Body of pancreas (tissue), 4 donors: ENCODE data around the gene SORCS2.

Source experiments
- POLR2A ChIP-seq, 3 donors: fragments of 450-650 bp; IDR thresholded peaks; one replicate each; pipeline ENCODE4 v1.6.1; 2016; ENCODE audit warnings: antibody characterized with exemption in 3 of 3, mild to moderate bottlenecking in 2 of 3
- TF ChIP-seq, protein P1 (sequence below), 7 experiments: fragments of 450-650 bp in 4 of 7; fragments of 200-600 bp in 3 of 7; sonication (generic) in 3 of 7; IDR thresholded peaks; one replicate each; pipeline ENCODE4 v1.5.1; 2016 to 2019; ENCODE audit warnings: antibody characterized with exemption in 7 of 7

DNA sequence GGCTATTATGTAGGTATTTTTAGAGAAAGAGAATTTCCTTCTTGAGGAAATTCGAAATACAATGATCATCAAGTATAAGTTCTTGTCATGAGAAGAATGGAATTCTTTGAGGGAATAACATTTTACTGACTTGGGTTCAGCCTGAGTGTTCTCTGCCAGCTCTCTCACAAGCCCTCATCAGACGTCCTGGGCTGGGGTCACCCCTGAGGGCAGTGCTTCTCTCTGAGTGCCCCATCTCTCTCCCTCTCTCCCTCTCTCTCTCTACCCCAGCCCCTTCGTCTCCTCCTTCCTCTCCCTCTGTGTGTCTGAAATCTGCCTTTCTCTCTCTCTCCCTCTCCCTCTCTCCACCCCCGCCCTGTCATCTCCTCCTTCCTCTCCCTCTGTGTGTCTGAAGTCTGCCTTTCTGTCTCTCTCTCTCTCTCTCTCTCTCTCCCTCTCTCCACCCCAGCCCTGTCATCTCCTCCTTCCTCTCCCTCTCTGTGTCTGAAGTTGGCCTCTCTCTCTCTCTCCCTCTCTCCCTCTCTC, 484.1 kb downstream of the SORCS2 start:
- TF ChIP-seq, protein P1, sequence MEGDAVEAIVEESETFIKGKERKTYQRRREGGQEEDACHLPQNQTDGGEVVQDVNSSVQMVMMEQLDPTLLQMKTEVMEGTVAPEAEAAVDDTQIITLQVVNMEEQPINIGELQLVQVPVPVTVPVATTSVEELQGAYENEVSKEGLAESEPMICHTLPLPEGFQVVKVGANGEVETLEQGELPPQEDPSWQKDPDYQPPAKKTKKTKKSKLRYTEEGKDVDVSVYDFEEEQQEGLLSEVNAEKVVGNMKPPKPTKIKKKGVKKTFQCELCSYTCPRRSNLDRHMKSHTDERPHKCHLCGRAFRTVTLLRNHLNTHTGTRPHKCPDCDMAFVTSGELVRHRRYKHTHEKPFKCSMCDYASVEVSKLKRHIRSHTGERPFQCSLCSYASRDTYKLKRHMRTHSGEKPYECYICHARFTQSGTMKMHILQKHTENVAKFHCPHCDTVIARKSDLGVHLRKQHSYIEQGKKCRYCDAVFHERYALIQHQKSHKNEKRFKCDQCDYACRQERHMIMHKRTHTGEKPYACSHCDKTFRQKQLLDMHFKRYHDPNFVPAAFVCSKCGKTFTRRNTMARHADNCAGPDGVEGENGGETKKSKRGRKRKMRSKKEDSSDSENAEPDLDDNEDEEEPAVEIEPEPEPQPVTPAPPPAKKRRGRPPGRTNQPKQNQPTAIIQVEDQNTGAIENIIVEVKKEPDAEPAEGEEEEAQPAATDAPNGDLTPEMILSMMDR (IDR thresholded peaks at IDR 0.05) = no peak
- TF ChIP-seq POLR2A (IDR thresholded peaks at IDR 0.05) = no peak
